HepG2 (cell line): ENCODE measurements around the gene PAK1. TPM values are rescaled to one million over a fixed set of nuclear protein-coding genes. Genes with fewer than 3 reads are reported as not detected.

Source experiments
- CEBPB ChIP-seq: IDR thresholded peaks from 2 replicates; pipeline ENCODE4 v1.6.1; 2011; ENCODE audit warnings: low read depth, low read length, improper control_type of control experiment, borderline replicate concordance
- GFI1 ChIP-seq: sonication (generic); formaldehyde crosslinking; IDR thresholded peaks from 2 replicates; pipeline ENCODE4 v1.5.0; 2020; ENCODE audit warnings: missing genetic modification reagents, mild to moderate bottlenecking, borderline replicate concordance
- GTF2F1 ChIP-seq: fragments of 150-350 bp; IDR thresholded peaks from 2 replicates; pipeline ENCODE4 v1.6.1; 2014; ENCODE audit warnings: low read length
- GTF3A ChIP-seq: sonication (generic); formaldehyde crosslinking; conservative IDR thresholded peaks from 2 replicates; pipeline ENCODE4 v1.4.0; 2020; ENCODE audit warnings: mild to moderate bottlenecking, missing genetic modification reagents
- JUNB ChIP-seq: sonication (generic); formaldehyde crosslinking; IDR thresholded peaks from 2 replicates; pipeline ENCODE4 v1.8.0; 2022; ENCODE audit warnings: missing genetic modification reagents, mild to moderate bottlenecking, borderline replicate concordance
- KLF13 ChIP-seq: sonication (generic); formaldehyde crosslinking; IDR thresholded peaks from 2 replicates; pipeline ENCODE4 v1.4.0; 2020; ENCODE audit warnings: mild to moderate bottlenecking, missing genetic modification reagents
- KLF16 ChIP-seq, 2 experiments: sonication (generic) in 1 of 2; formaldehyde crosslinking in 1 of 2; IDR thresholded peaks; 2 replicates each; pipeline versions ENCODE4 v1.6.1 to v1.8.0; 2016 to 2023; ENCODE audit warnings: missing genetic modification reagents in 2 of 2, missing compliant biosample characterization in 1 of 2
- NR2F2 ChIP-seq: IDR thresholded peaks from 2 replicates; pipeline ENCODE4 v1.6.1; 2012; ENCODE audit warnings: low read depth, inconsistent platforms, borderline replicate concordance
- PPARG ChIP-seq: conservative IDR thresholded peaks from 2 replicates; pipeline ENCODE4 v1.6.1; 2016; ENCODE audit warnings: missing biosample characterization, missing genetic modification reagents
- RFX1 ChIP-seq: fragments of 450-650 bp; IDR thresholded peaks from 2 replicates; pipeline ENCODE4 v1.6.1; 2017
- RXRB ChIP-seq: IDR thresholded peaks from 2 replicates; pipeline ENCODE4 v1.6.1; 2016; ENCODE audit warnings: borderline replicate concordance, missing genetic modification reagents, missing compliant biosample characterization
- SIN3B ChIP-seq: fragments of 150-350 bp; IDR thresholded peaks from 2 replicates; pipeline ENCODE4 v1.6.1; 2014; ENCODE audit warnings: low read length
- SP2 ChIP-seq: sonication (generic); formaldehyde crosslinking; IDR thresholded peaks from 2 replicates; pipeline ENCODE4 v1.5.1; 2020; ENCODE audit warnings: mild to moderate bottlenecking, missing genetic modification reagents
- ZNF124 ChIP-seq: sonication (generic); formaldehyde crosslinking; IDR thresholded peaks from 2 replicates; pipeline ENCODE4 v1.4.0; 2020; ENCODE audit warnings: missing genetic modification reagents
- ZNF891 ChIP-seq: sonication (generic); formaldehyde crosslinking; IDR thresholded peaks from 2 replicates; pipeline ENCODE4 v1.5.0; 2020; ENCODE audit warnings: mild to moderate bottlenecking, missing genetic modification reagents
- polyA plus RNA-seq, 8 experiments: library from polyadenylated mRNA; depleted of rRNA in 3 of 8; stranded (reverse) in 7 of 8; unstranded in 1 of 8; fragments of >200 nt; fragmentation: Illumina TruSeq in 4 of 8; extraction: Trizol in 4 of 8; gene quantifications; 2 replicates each; pipeline versions ENCODE4 v1.2.1 to v1.2.3, GENCODE V29; 2011 to 2016; ENCODE audit warnings: low read depth in 4 of 8, missing spikeins in 1 of 8, mixed read lengths in 1 of 8; ENCODE audit not compliant: insufficient read depth in 1 of 8
- total RNA-seq, 5 experiments: library from RNA; depleted of rRNA; stranded (reverse); fragments of >200 nt; fragmentation: Illumina TruSeq; extraction: Trizol; gene quantifications; 2 replicates each; pipeline ENCODE4 v1.2.3, GENCODE V29; 2016; ENCODE audit warnings: low read depth in 1 of 5
- TF ChIP-seq, protein P1 (sequence below): sonication (generic); formaldehyde crosslinking; IDR thresholded peaks from 2 replicates; pipeline ENCODE4 v1.4.0; 2020; ENCODE audit warnings: low read depth, mild to moderate bottlenecking, missing genetic modification reagents
- TF ChIP-seq, protein P2 (sequence below): IDR thresholded peaks from 2 replicates; pipeline ENCODE4 v1.6.1; 2016; ENCODE audit warnings: missing biosample characterization, missing genetic modification reagents, low read depth
- TF ChIP-seq, protein P3 (sequence below): sonication (generic); formaldehyde crosslinking; IDR thresholded peaks from 2 replicates; pipeline ENCODE4 v1.8.1; 2023; ENCODE audit warnings: mild to moderate bottlenecking, moderate library complexity, missing genetic modification reagents
- TF ChIP-seq, protein P4 (sequence below): sonication (generic); formaldehyde crosslinking; IDR thresholded peaks from 2 replicates; pipeline ENCODE4 v1.4.0; 2020; ENCODE audit warnings: missing genetic modification reagents, borderline replicate concordance
- TF ChIP-seq, protein P5 (sequence below): sonication (generic); formaldehyde crosslinking; IDR thresholded peaks from 2 replicates; pipeline ENCODE4 v1.5.1; 2020; ENCODE audit warnings: missing genetic modification reagents, mild to moderate bottlenecking, borderline replicate concordance
- TF ChIP-seq, protein P6 (sequence below): sonication (generic); formaldehyde crosslinking; IDR thresholded peaks from 2 replicates; pipeline ENCODE4 v1.5.1; 2020; ENCODE audit warnings: mild to moderate bottlenecking, moderate library complexity, missing genetic modification reagents

Gene PAK1
- total and polyA plus RNA-seq, 2 of the 13 experiments (the other 11 are each of a cell fraction or from before 2014, with no cell fraction given) = 1.5 to 4.3 TPM

DNA sequence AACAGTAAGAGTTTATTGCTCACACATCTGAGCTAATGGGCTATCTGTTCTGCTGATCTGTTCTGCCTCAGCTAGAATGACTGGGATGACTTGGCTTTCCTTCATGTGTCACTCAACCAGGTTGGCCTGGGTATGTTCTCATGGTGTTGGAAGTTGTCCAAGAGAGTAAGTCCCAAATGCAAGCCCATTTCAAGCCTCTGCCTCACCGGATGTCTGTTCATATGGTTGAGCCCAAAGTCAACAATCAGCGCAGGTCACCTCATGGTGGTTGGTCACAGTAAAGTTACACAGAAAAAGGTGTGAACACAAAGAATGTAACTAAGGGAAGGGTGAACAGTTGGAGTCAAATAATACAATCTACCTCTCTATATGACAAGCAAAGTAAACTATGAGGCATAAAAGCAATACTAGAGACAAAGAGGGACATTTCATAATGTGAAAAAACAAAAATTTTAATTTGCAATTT, 174.3 kb downstream of the PAK1 start (continued):
- no peak for TF ChIP-seq SP2 (CRISPR knock-in tag)
- TF ChIP-seq, protein P1, sequence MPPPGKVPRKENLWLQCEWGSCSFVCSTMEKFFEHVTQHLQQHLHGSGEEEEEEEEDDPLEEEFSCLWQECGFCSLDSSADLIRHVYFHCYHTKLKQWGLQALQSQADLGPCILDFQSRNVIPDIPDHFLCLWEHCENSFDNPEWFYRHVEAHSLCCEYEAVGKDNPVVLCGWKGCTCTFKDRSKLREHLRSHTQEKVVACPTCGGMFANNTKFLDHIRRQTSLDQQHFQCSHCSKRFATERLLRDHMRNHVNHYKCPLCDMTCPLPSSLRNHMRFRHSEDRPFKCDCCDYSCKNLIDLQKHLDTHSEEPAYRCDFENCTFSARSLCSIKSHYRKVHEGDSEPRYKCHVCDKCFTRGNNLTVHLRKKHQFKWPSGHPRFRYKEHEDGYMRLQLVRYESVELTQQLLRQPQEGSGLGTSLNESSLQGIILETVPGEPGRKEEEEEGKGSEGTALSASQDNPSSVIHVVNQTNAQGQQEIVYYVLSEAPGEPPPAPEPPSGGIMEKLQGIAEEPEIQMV = no peak
- TF ChIP-seq, protein P2, sequence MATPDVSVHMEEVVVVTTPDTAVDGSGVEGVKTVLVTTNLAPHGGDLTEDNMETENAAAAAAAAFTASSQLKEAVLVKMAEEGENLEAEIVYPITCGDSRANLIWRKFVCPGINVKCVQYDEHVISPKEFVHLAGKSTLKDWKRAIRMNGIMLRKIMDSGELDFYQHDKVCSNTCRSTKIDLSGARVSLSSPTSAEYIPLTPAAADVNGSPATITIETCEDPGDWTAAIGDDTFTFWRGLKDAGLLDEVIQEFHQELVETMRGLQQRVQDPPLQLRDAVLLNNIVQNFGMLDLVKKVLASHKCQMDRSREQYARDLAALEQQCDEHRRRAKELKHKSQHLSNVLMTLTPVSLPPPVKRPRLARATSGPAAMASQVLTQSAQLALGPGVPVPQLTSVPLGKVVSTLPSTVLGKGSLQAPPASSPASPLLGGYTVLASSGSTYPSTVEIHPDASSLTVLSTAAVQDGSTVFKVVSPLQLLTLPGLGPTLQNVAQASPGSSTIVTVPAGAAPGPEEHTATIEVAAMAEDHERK (CRISPR knock-in tag) = no peak
- TF ChIP-seq ZNF891 = no peak
- no peak for TF ChIP-seq GFI1
- TF ChIP-seq, protein P3, sequence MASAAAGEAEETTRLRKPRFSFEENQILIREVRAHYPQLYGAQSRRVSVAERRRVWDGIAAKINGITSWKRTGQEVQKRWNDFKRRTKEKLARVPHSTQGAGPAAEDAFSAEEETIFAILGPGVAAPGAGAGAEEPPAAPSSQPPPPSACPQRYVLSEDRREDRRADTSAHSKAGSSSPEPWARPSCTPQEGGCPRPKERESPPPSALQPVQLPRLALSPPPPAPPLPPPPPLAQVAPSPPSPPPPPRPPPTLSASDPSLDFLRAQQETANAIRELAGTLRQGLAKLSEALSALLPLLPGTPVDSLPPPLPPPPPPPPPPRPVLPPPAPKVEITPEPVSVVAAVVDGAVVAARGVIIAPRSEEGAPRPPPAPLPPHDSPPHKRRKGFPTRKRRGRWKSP = no peak
- no peak for TF ChIP-seq JUNB (CRISPR knock-in tag)
- TF ChIP-seq RXRB = peak; percentile 59; the same call in 1 of the 2 replicates
- TF ChIP-seq SIN3B = no peak
- TF ChIP-seq PPARG (CRISPR knock-in tag) = peak; percentile 82
- no peak for TF ChIP-seq KLF13 (CRISPR knock-in tag)
- TF ChIP-seq RFX1 = no peak
- TF ChIP-seq, protein P4, sequence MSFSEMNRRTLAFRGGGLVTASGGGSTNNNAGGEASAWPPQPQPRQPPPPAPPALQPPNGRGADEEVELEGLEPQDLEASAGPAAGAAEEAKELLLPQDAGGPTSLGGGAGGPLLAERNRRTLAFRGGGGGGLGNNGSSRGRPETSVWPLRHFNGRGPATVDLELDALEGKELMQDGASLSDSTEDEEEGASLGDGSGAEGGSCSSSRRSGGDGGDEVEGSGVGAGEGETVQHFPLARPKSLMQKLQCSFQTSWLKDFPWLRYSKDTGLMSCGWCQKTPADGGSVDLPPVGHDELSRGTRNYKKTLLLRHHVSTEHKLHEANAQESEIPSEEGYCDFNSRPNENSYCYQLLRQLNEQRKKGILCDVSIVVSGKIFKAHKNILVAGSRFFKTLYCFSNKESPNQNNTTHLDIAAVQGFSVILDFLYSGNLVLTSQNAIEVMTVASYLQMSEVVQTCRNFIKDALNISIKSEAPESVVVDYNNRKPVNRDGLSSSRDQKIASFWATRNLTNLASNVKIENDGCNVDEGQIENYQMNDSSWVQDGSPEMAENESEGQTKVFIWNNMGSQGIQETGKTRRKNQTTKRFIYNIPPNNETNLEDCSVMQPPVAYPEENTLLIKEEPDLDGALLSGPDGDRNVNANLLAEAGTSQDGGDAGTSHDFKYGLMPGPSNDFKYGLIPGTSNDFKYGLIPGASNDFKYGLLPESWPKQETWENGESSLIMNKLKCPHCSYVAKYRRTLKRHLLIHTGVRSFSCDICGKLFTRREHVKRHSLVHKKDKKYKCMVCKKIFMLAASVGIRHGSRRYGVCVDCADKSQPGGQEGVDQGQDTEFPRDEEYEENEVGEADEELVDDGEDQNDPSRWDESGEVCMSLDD (CRISPR knock-in tag) = no peak
- TF ChIP-seq, protein P5, sequence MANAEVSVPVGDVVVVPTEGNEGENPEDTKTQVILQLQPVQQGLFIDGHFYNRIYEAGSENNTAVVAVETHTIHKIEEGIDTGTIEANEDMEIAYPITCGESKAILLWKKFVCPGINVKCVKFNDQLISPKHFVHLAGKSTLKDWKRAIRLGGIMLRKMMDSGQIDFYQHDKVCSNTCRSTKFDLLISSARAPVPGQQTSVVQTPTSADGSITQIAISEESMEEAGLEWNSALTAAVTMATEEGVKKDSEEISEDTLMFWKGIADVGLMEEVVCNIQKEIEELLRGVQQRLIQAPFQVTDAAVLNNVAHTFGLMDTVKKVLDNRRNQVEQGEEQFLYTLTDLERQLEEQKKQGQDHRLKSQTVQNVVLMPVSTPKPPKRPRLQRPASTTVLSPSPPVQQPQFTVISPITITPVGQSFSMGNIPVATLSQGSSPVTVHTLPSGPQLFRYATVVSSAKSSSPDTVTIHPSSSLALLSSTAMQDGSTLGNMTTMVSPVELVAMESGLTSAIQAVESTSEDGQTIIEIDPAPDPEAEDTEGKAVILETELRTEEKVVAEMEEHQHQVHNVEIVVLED (CRISPR knock-in tag) = no peak
- TF ChIP-seq NR2F2 = no peak
- no peak for TF ChIP-seq GTF2F1
- TF ChIP-seq, protein P6, sequence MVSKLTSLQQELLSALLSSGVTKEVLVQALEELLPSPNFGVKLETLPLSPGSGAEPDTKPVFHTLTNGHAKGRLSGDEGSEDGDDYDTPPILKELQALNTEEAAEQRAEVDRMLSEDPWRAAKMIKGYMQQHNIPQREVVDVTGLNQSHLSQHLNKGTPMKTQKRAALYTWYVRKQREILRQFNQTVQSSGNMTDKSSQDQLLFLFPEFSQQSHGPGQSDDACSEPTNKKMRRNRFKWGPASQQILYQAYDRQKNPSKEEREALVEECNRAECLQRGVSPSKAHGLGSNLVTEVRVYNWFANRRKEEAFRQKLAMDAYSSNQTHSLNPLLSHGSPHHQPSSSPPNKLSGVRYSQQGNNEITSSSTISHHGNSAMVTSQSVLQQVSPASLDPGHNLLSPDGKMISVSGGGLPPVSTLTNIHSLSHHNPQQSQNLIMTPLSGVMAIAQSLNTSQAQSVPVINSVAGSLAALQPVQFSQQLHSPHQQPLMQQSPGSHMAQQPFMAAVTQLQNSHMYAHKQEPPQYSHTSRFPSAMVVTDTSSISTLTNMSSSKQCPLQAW (CRISPR knock-in tag) = no peak
- no peak for TF ChIP-seq CEBPB
- no peak for TF ChIP-seq KLF16 (CRISPR knock-in tag; IDR thresholded peaks at IDR 0.05)
- no peak for TF ChIP-seq ZNF124 (CRISPR knock-in tag)
- TF ChIP-seq GTF3A = no peak
